ENCODE data around the gene NR1D1.

GRCh38 chr17:40058186-40058784, 42.1 kb downstream of the NR1D1 start:
- TF ChIP-seq EZH2 (IDR thresholded peaks at IDR 0.05; ENCODE audit: borderline replicate concordance, low read length) = no peak
- TF ChIP-seq, protein P1, sequence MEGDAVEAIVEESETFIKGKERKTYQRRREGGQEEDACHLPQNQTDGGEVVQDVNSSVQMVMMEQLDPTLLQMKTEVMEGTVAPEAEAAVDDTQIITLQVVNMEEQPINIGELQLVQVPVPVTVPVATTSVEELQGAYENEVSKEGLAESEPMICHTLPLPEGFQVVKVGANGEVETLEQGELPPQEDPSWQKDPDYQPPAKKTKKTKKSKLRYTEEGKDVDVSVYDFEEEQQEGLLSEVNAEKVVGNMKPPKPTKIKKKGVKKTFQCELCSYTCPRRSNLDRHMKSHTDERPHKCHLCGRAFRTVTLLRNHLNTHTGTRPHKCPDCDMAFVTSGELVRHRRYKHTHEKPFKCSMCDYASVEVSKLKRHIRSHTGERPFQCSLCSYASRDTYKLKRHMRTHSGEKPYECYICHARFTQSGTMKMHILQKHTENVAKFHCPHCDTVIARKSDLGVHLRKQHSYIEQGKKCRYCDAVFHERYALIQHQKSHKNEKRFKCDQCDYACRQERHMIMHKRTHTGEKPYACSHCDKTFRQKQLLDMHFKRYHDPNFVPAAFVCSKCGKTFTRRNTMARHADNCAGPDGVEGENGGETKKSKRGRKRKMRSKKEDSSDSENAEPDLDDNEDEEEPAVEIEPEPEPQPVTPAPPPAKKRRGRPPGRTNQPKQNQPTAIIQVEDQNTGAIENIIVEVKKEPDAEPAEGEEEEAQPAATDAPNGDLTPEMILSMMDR (IDR thresholded peaks at IDR 0.05; ENCODE audit: low read length) = no peak

Measured in OCI-LY1 (cell line).